ENCODE measurements around the gene ITGA3.
A peak's percentile ranks its signal among the peaks of the same experiment; 100 is the strongest.

GRCh38 chr17:50062293-50063243 is 6.7 kb downstream of the ITGA3 start:
- peak in 3 of 4 donors; percentile 5 to 37 (median 14) for TF ChIP-seq POLR2AphosphoS5 (IDR thresholded peaks at IDR 0.05)
- TF ChIP-seq CTCF (IDR thresholded peaks at IDR 0.05), result no peak
- no peak for TF ChIP-seq POLR2A (IDR thresholded peaks at IDR 0.05)
